GM04504 (cell line): ENCODE data around the gene CHCHD6.

Experiments
- DNase-seq: peaks from one replicate; pipeline ENCODE4 v3.0.0-alpha.2; 2012; ENCODE audit warnings: low read depth

The CHCHD6 gene

GRCh38 chr3:126827121-126827520, 123.1 kb downstream of the CHCHD6 start:
- DNase-seq = no peak

GRCh38 chr3:126828306-126828705, 124.3 kb downstream of the CHCHD6 start:
- DNase-seq = no peak

GRCh38 chr3:126832933-126833332, 128.9 kb downstream of the CHCHD6 start:
- no peak for DNase-seq

- DNase-seq = no peak
Observed at GRCh38 chr3:126834596-126835471, 130.8 kb downstream of the CHCHD6 start.

- DNase-seq = no peak
Observed at GRCh38 chr3:126835472-126836219, 131.6 kb downstream of the CHCHD6 start.

- no peak for DNase-seq
Observed at GRCh38 chr3:126836220-126836860, 132.3 kb downstream of the CHCHD6 start.

GRCh38 chr3:126837773-126838172, 133.7 kb downstream of the CHCHD6 start:
- DNase-seq = no peak

- DNase-seq = no peak
Observed at GRCh38 chr3:126845920-126846715, 142.1 kb downstream of the CHCHD6 start.

GRCh38 chr3:126847061-126847460, 143.0 kb downstream of the CHCHD6 start:
- DNase-seq = no peak

GRCh38 chr3:126848991-126849390, 145.0 kb downstream of the CHCHD6 start:
- DNase-seq = no peak

- DNase-seq = no peak
Observed at GRCh38 chr3:126849768-126850167, 145.7 kb downstream of the CHCHD6 start.

GRCh38 chr3:126850370-126851085, 146.5 kb downstream of the CHCHD6 start:
- no peak for DNase-seq

GRCh38 chr3:126851382-126851781, 147.3 kb downstream of the CHCHD6 start:
- DNase-seq = no peak

DNA sequence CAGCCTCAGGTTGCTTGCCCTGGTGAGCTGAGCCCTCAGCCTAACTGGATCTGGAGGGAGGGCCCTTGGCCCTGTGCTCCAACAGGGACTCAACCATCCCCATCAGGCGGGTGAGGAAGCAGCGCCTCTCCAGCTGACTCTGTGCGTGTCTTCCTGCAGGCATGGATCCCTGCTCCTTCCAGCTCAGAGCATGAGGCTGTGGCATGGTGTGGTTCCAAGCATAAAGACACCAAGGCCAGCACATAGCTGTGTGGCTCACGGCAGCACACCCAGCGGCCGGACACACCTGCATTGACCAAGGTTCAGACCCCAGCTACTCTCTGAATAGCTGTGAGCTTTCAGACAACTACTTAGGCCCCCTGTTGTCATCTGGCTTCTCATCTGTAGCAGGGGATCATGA, 147.9 kb downstream of the CHCHD6 start:
- DNase-seq = no peak

DNA sequence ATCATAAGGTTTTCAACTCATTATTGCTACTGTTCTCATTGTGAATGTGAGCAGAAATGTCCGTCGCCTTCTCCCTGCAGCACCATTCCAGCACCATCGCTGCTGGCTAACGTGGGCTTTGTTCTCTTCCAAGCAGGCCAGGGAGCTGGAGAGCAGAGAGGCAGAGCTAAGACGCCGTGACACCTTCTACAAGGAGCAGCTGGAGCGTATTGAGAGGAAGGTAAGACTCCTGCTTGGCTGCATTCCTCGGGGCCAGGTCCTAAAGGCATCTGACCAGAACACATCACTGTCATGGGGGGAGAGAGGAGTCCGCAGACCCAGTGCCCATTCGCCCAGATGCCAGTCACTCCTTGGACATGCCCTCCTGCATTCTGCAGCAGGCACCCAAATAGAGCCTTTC, 148.5 kb downstream of the CHCHD6 start:
- no peak for DNase-seq

DNA sequence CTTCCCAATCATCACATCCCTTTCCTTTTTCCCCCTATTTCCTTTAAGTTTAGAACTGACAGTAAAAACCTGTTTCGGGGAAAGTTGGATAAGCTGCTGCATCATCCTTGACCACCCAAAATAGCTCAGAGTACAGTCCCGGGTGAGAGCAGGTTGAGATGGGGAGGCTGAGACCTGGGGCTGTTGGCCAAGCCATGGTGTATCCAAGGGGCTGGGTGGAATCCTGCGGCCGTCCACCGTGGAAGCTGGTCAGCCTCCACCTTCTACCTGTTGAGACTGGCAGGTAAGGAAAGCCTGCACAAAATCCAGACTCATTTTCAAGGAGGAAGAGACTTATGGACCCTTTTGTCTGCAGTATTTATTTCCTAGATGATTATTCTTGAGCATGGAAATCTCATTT, 150.6 kb downstream of the CHCHD6 start:
- DNase-seq = no peak

GRCh38 chr3:126855374-126855773, 151.3 kb downstream of the CHCHD6 start:
- DNase-seq = no peak

GRCh38 chr3:126857928-126858327, 153.9 kb downstream of the CHCHD6 start:
- DNase-seq = no peak

- DNase-seq = no peak
Observed at GRCh38 chr3:126858401-126858800, 154.4 kb downstream of the CHCHD6 start.

DNA sequence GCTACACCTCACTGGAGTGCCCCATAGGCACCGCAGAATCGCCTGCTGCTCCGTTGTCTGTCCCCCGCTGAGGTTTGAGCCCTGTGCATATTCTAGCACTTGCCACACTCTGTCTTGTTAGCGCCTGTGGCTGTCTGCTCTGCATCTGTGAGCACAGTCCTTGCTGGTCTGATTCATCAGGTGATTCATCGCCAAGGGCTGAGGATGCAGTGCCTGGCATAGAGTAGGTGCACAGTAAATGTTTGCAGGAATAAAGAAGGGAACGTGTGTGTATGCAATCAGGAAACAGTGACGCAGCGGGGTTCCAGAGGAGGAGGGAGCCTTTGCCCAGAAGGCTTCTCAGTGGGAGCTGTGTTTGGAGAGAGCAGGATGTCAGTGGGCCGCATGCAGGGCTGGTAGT, 154.8 kb downstream of the CHCHD6 start:
- DNase-seq = peak; percentile 68
